H1 (cell line): Measurements from ENCODE around the gene FAM120B. TPM values are rescaled to one million over a fixed set of nuclear protein-coding genes. Genes with fewer than 3 reads are reported as not detected.

Source experiments
- CTCF ChIA-PET: fragments of 300-600 bp; sonication (Branson Sonifier 250); formaldehyde crosslinking; loops from one replicate; lab custom pipeline; 2021; ENCODE audit not compliant: partially characterized antibody; lab: Charles Lee
- POLR2A ChIA-PET: fragments of 300-600 bp; sonication (Branson Sonifier 250); formaldehyde crosslinking; loops from one replicate; lab custom pipeline; 2021; ENCODE audit warnings: inconsistent platforms; ENCODE audit not compliant: partially characterized antibody; lab: Charles Lee
- DNase-seq, 2 experiments: peaks; one replicate each; pipeline versions ENCODE4 v3.0.0 to v3.0.0-alpha.2; 2010 to 2022; ENCODE audit warnings: low spot score in 2 of 2, low read depth in 1 of 2, mixed read lengths in 1 of 2
- FAIRE-seq: peaks from 2 replicates; lab custom pipeline; 2011; peaks lifted over from hg19 to GRCh38; lab: Jason Lieb, UNC
- H2AFZ ChIP-seq: 2 replicates; pipeline ENCODE4 v1.8.1; 2012; ENCODE audit warnings: low read length, inconsistent platforms
- H2AK5ac ChIP-seq: 2 replicates; pipeline ENCODE4 v1.6.1; 2013; ENCODE audit warnings: low read depth, low read length
- H2BK120ac ChIP-seq: replicated peaks from 2 replicates; pipeline ENCODE3; 2013; ENCODE audit warnings: low read depth, low read length, inconsistent platforms
- H2BK12ac ChIP-seq: 2 replicates; pipeline ENCODE4 v1.6.1; 2013; ENCODE audit warnings: low read depth, low read length
- H2BK15ac ChIP-seq: 2 replicates; pipeline ENCODE4 v1.6.1; 2013; ENCODE audit warnings: low read length
- H2BK20ac ChIP-seq: 2 replicates; pipeline ENCODE4 v1.6.1; 2013; ENCODE audit warnings: low read length
- H2BK5ac ChIP-seq: 2 replicates; pipeline ENCODE4 v1.6.1; 2013; ENCODE audit warnings: low read depth, low read length
- H3K14ac ChIP-seq: 2 replicates; pipeline ENCODE4 v1.6.1; 2013; ENCODE audit warnings: inconsistent platforms; ENCODE audit not compliant: insufficient read length
- H3K18ac ChIP-seq: 2 replicates; pipeline ENCODE4 v1.6.1; 2013; ENCODE audit warnings: low read length; ENCODE audit errors: extremely low read depth
- H3K23ac ChIP-seq: 2 replicates; pipeline ENCODE4 v1.6.1; 2013; ENCODE audit warnings: inconsistent platforms; ENCODE audit not compliant: insufficient read length
- H3K23me2 ChIP-seq: 2 replicates; pipeline ENCODE4 v1.6.1; 2013; ENCODE audit warnings: low read depth, low read length
- H3K27ac ChIP-seq: 2 replicates; pipeline ENCODE4 v1.6.1; 2011; ENCODE audit warnings: low read depth, low read length, inconsistent platforms
- H3K27me3 ChIP-seq, 4 experiments: replicated peaks in 1 of 4; 1 replicate in 1 of 4; 2 replicates in 3 of 4; pipeline versions ENCODE4 v1.6.1 to v1.8.1; 2011 to 2013; ENCODE audit warnings: low read length in 3 of 4, mild to moderate bottlenecking in 3 of 4, inconsistent platforms in 2 of 4, mixed read lengths in 2 of 4, moderate library complexity in 1 of 4; ENCODE audit not compliant: control insufficient read depth in 3 of 4, insufficient read depth in 3 of 4; ENCODE audit errors: extremely low read depth in 1 of 4
- H3K36me3 ChIP-seq, 4 experiments: 2 replicates each; pipeline versions ENCODE4 v1.6.1 to v1.8.1; 2011 to 2013; ENCODE audit warnings: mild to moderate bottlenecking in 4 of 4, low read length in 3 of 4, moderate library complexity in 2 of 4, control low read depth in 1 of 4, inconsistent platforms in 1 of 4; ENCODE audit not compliant: insufficient read depth in 4 of 4, control insufficient read depth in 2 of 4
- H3K4ac ChIP-seq: replicated peaks from 2 replicates; pipeline ENCODE3; 2013; ENCODE audit warnings: low read length, low read depth, mixed read lengths, inconsistent platforms; ENCODE audit not compliant: insufficient read length
- H3K4me1 ChIP-seq, 4 experiments: replicated peaks in 1 of 4; 1 replicate in 1 of 4; 2 replicates in 3 of 4; pipeline versions ENCODE4 v1.6.1 to v1.8.1; 2011 to 2013; ENCODE audit warnings: low read length in 3 of 4, inconsistent platforms in 2 of 4, mixed read lengths in 1 of 4; ENCODE audit not compliant: insufficient read depth in 4 of 4, control insufficient read depth in 3 of 4
- H3K4me2 ChIP-seq, 2 experiments: 2 replicates each; pipeline versions ENCODE4 v1.6.1 to v1.8.1; 2011 to 2013; ENCODE audit warnings: low read depth in 2 of 2, low read length in 2 of 2, control low read depth in 1 of 2, inconsistent platforms in 1 of 2, mild to moderate bottlenecking in 1 of 2; ENCODE audit not compliant: insufficient read depth in 1 of 2
- H3K4me3 ChIP-seq, 4 experiments: fragments of 200-600, 300-600 bp in 1 of 4; sonication (generic), shearing (Covaris generic), sonication (Bioruptor Twin) in 1 of 4; 2 replicates each; pipeline versions ENCODE4 v1.5.1 to v1.8.1; 2011 to 2016; ENCODE audit warnings: low read length in 4 of 4, low read depth in 3 of 4, control low read depth in 2 of 4, inconsistent platforms in 2 of 4, mild to moderate bottlenecking in 2 of 4, mixed read lengths in 1 of 4, moderate library complexity in 1 of 4; ENCODE audit not compliant: insufficient read depth in 2 of 4; ENCODE audit errors: extremely low read depth in 1 of 4
- H3K56ac ChIP-seq: replicated peaks from 2 replicates; pipeline ENCODE3; 2013; ENCODE audit warnings: low read depth, mild to moderate bottlenecking, mixed read lengths, low read length, inconsistent platforms; ENCODE audit not compliant: insufficient read length
- H3K79me1 ChIP-seq: 2 replicates; pipeline ENCODE4 v1.6.1; 2013; ENCODE audit warnings: low read depth, low read length, control low read depth
- H3K79me2 ChIP-seq, 2 experiments: 2 replicates each; pipeline versions ENCODE4 v1.6.1 to v1.8.1; 2012 to 2013; ENCODE audit warnings: low read length in 2 of 2, mild to moderate bottlenecking in 2 of 2, inconsistent platforms in 1 of 2; ENCODE audit not compliant: insufficient read depth in 2 of 2, control insufficient read depth in 1 of 2
- H3K9ac ChIP-seq, 4 experiments: replicated peaks in 1 of 4; 1 replicate in 1 of 4; 2 replicates in 3 of 4; pipeline versions ENCODE4 v1.6.1 to v1.8.1; 2011 to 2013; ENCODE audit warnings: low read depth in 3 of 4, low read length in 3 of 4, control low read depth in 2 of 4, mild to moderate bottlenecking in 2 of 4, moderate library complexity in 2 of 4, inconsistent platforms in 1 of 4; ENCODE audit errors: extremely low read depth in 1 of 4
- H3K9me3 ChIP-seq, 2 experiments: 2 replicates each; pipeline versions ENCODE4 v1.6.1 to v1.8.1; 2012 to 2013; ENCODE audit warnings: mild to moderate bottlenecking in 2 of 2, moderate library complexity in 2 of 2, control low read depth in 1 of 2, inconsistent platforms in 1 of 2, low read depth in 1 of 2, low read length in 1 of 2, mixed read lengths in 1 of 2; ENCODE audit not compliant: insufficient read depth in 2 of 2
- H4K20me1 ChIP-seq, 2 experiments: replicated peaks in 1 of 2; 2 replicates each; pipeline versions ENCODE3 to v1.8.1; 2011 to 2013; ENCODE audit warnings: inconsistent platforms in 2 of 2, low read length in 2 of 2, mild to moderate bottlenecking in 1 of 2; ENCODE audit not compliant: insufficient read depth in 2 of 2, control insufficient read depth in 1 of 2
- H4K5ac ChIP-seq: 2 replicates; pipeline ENCODE4 v1.6.1; 2013; ENCODE audit warnings: low read length, low read depth, mixed read lengths, inconsistent platforms; ENCODE audit not compliant: insufficient read length
- H4K8ac ChIP-seq: 2 replicates; pipeline ENCODE4 v1.8.0; 2013; ENCODE audit warnings: mild to moderate bottlenecking, moderate library complexity, low read length, inconsistent platforms; ENCODE audit not compliant: insufficient read depth; ENCODE audit errors: extremely low read depth
- H4K91ac ChIP-seq: replicated peaks from 2 replicates; pipeline ENCODE3; 2013; ENCODE audit warnings: low read length, mixed read lengths, inconsistent platforms; ENCODE audit not compliant: insufficient read length
- CEBPB ChIP-seq: IDR thresholded peaks from 2 replicates; pipeline ENCODE4 v1.6.1; 2012; ENCODE audit warnings: low read depth, low read length
- CTBP2 ChIP-seq: IDR thresholded peaks from 2 replicates; pipeline ENCODE4 v1.7.0; 2011; ENCODE audit warnings: borderline replicate concordance, mild to moderate bottlenecking, moderate library complexity, mixed read lengths, low read length; ENCODE audit not compliant: insufficient read depth, insufficient read length
- GABPA ChIP-seq: IDR thresholded peaks from 2 replicates; pipeline ENCODE4 v1.6.1; 2011; ENCODE audit warnings: mild to moderate bottlenecking, low read length, moderate library complexity, borderline replicate concordance; ENCODE audit not compliant: insufficient read depth
- MAX ChIP-seq: IDR thresholded peaks from 2 replicates; pipeline ENCODE4 v1.6.1; 2012; ENCODE audit warnings: inconsistent platforms
- RXRA ChIP-seq: IDR thresholded peaks from 2 replicates; pipeline ENCODE4 v1.6.1; 2011; ENCODE audit warnings: low read depth, mild to moderate bottlenecking, low read length, moderate library complexity; ENCODE audit not compliant: insufficient read depth
- SUZ12 ChIP-seq: fragments of 200-600 bp; sonication (generic); IDR thresholded peaks from 2 replicates; pipeline ENCODE4 v1.6.1; 2012; ENCODE audit warnings: mild to moderate bottlenecking, inconsistent platforms, low read length, moderate library complexity, mixed read lengths
- TCF12 ChIP-seq: IDR thresholded peaks from 2 replicates; pipeline ENCODE4 v1.6.1; 2011; ENCODE audit warnings: low read depth, mild to moderate bottlenecking, low read length
- WGBS, 2 experiments: shearing (Covaris generic) in 1 of 2; methylation state at CpG; one replicate each; pipeline versions ENCODE4 v1.1.6 to v1.1.7; 2013 to 2015; ENCODE audit warnings: low lambda C conversion rate in 2 of 2, mixed read lengths in 2 of 2, inconsistent platforms in 1 of 2, low coverage in 1 of 2, missing lambda C conversion rate in 1 of 2; ENCODE audit not compliant: insufficient replicate concordance in 2 of 2, insufficient coverage in 1 of 2, insufficient read length in 1 of 2; ENCODE audit errors: extremely low coverage in 1 of 2, missing lambda C conversion rate in 1 of 2; 5-methylcytosine and 5-hydroxymethylcytosine counted together
- polyA plus RNA-seq, 7 experiments: library from polyadenylated mRNA; depleted of rRNA in 3 of 7; stranded (reverse) in 5 of 7; unstranded in 2 of 7; fragments of >200 nt in 5 of 7; fragments of 200-250 nt in 2 of 7; gene quantifications; 1 replicate in 5 of 7; 2 replicates in 1 of 7; 4 replicates in 1 of 7; pipeline versions ENCODE4 v1.2.1 to v1.2.3, GENCODE V29; 2011 to 2013; ENCODE audit warnings: missing spikeins in 2 of 7, mixed read lengths in 2 of 7
- total RNA-seq: library from RNA; stranded (reverse); fragmentation: NEBNext Ultra II Directional; extraction: Animal tissue kit (Norgen Biotek cat#: 25700); gene quantifications from 2 replicates; pipeline ENCODE4 v1.2.1, GENCODE V29; 2021
- TF ChIP-seq, protein P1 (sequence below): IDR thresholded peaks from 2 replicates; pipeline ENCODE4 v1.6.1; 2011; ENCODE audit warnings: low read length, improper control_type of control experiment

The FAM120B gene
- total and polyA plus RNA-seq, 2 of the 8 experiments (the other 6 are each of a cell fraction or from before 2014, with no cell fraction given): 5.1 to 12.5 TPM

DNA sequence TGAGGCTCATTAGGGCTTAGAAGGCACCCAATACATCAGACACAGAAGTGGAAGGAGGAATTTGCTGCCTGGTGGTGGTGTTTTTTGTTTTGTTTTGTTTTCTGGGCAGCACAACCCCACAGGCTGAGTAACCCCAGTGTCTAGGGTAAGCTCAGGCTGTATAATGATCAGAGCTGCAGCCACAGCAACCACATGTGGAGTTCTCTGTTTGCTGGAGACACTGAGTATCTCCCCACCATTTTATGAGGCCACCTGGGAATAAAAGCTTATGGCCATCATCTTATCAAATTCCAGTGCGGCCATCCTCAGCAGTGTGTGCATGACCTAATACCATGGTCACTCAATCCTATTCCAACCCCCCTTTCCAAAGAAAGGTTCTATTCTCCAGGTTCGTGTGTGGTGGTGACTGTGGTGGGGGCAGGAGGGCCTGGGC is 12.2 kb upstream of the FAM120B start:
- H3K23me2 ChIP-seq: peaks cover 30% of the 10 kb centered on the region; the same call in 1 of the 2 replicates
- H3K27me3 ChIP-seq: peaks cover 36 to 66% (median 56%) of the 10 kb centered on the region in 4 experiments
- H3K79me2 ChIP-seq: no peaks in the 10 kb centered on the region
- ChIA-PET POLR2A (interaction anchor here (0.7 to 1.9 kb wide), 6 partner anchors 8 to 332 kb away, joined by 3 to 6 read pairs (median 3); no protein-coding TSS in a partner anchor), CTCF (interaction anchor here (0.6 to 1.4 kb wide), 4 partner anchors 9 to 134 kb away, joined by 3 to 4 read pairs (median 3); no protein-coding TSS in a partner anchor)
- no peak for TF ChIP-seq CTBP2
- TF ChIP-seq CEBPB: no peak
- no peak for TF ChIP-seq GABPA
- TF ChIP-seq MAX: no peak
- TF ChIP-seq TCF12: no peak
- no peak for TF ChIP-seq RXRA
- TF ChIP-seq, protein P1, sequence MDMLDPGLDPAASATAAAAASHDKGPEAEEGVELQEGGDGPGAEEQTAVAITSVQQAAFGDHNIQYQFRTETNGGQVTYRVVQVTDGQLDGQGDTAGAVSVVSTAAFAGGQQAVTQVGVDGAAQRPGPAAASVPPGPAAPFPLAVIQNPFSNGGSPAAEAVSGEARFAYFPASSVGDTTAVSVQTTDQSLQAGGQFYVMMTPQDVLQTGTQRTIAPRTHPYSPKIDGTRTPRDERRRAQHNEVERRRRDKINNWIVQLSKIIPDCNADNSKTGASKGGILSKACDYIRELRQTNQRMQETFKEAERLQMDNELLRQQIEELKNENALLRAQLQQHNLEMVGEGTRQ: no peak
- TF ChIP-seq SUZ12: no peak
- H4K5ac ChIP-seq: no peak overlapping the region
- H3K9ac ChIP-seq: no peak overlapping the region
- H4K8ac ChIP-seq: no peak overlapping the region
- no peak overlapping the region for H3K23ac ChIP-seq
- peaks cover 17 to 36% (median 18%) of the 10 kb centered on the region in 4 experiments for H3K4me1 ChIP-seq
- no peak overlapping the region for H3K4ac ChIP-seq
- H3K9me3 ChIP-seq: no peaks in the 10 kb centered on the region
- no peak overlapping the region for H2AFZ ChIP-seq
- no peak overlapping the region for H3K27ac ChIP-seq
- no peak overlapping the region for H2BK20ac ChIP-seq
- 12% methylated on average over 2 of the region's 2 CpGs; no CpG with 5 or more reads in 1 of the 2 experiments for WGBS, 2 experiments
- peaks cover 0 to 5% of the 10 kb centered on the region in 2 experiments for H4K20me1 ChIP-seq
- 0 out of 2 replicates have a peak overlapping the region, but pooled peaks have one; percentile 7 for H2AK5ac ChIP-seq
- DNase-seq (no peak), FAIRE-seq (no peak)
- H3K56ac ChIP-seq: no peak overlapping the region
- H3K18ac ChIP-seq: no peak overlapping the region
- H2BK12ac ChIP-seq: peak overlapping the region; percentile 43; the same call in 1 of the 2 replicates
- H3K14ac ChIP-seq: no peak overlapping the region
- H3K36me3 ChIP-seq: no peaks in the 10 kb centered on the region
- no peak overlapping the region for H4K91ac ChIP-seq
- no peak overlapping the region for H2BK15ac ChIP-seq
- peak overlapping the region; percentile 73 to 94 for H3K4me2 ChIP-seq
- H2BK5ac ChIP-seq: no peak overlapping the region
- H3K79me1 ChIP-seq: no peaks in the 10 kb centered on the region
- peak overlapping the region; percentile 38 for H2BK120ac ChIP-seq
- peak overlapping the region in 3 of 4 experiments; percentile 11 to 77 (median 28); a peak in 4 of 8 replicates for H3K4me3 ChIP-seq
